Measurements from ENCODE around the gene RGS14.
"Not testable (repeated sequence)": the region's sequence is repeated elsewhere in the genome, so short reads cannot be mapped to it uniquely, and the experiment has no call there.

The RGS14 gene

DNA sequence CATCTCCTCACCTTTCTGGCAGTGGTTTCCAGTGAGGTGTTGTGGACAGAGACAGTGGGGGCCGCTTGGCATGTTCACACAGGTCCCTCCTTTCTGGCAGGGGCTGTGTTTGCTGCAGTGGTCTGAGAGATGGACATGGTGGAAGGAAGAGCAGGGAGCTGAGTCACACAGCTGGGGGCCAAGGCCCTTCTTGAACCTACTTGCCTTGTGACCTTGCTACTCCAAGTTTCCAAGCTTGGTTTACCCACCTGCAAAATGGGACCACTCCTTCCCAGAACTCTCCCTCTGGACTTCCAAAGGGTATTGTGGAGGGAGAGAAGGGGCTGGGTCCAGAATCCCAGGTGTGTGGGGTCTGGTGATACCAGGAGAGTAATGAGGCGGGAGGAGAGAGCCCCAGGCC lies 47.6 kb downstream of the RGS14 start:
- no peak for DNase-seq

GRCh38 chr5:177405805-177406204 lies 48.1 kb downstream of the RGS14 start:
- DNase-seq, result no peak

DNA sequence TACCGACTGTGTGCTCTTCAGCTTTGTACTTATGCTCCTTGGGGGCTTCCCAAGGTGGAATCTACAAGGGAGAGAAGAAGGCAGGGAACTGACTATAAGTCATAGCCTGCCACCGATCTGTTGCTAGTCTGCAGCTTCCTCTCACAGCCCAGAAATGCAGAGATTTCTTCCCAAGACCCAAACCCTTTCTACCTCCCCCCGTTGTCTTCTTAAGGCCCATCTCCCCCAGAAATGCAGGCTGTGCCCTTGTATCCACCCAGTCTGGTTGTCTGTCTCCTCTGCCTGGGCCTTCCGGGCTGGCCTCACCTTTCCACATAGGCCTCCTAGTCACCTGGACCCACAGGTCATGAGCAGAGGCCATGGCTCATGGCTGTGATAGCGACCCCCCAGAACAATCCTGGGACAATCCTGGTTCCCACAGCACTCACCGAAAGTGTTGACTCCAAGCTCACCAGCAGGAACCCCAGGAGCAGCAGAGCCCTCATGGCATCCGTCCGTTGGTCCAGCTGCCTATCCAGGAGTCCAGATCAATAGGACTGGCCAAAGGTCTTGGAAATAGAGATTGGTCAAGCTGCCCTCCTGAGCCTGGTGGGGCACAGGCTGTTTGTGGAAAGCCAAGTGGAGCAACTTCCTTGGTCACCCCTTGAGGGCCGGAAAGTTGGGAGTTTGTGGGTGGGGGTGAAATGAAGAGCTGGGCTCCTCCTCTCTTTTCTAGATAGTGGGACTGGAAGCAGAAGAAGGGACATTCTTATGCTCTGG lies 51.5 kb downstream of the RGS14 start, which contains the start of gene F12:
Gene F12, minus strand, starts transcription at position 522 of the 759 bp plus-strand sequence. Its CDS starts 37 bp downstream, at position 485.
- DNase-seq, result no peak

GRCh38 chr5:177410575-177410974 lies 52.9 kb downstream of the RGS14 start:
- DNase-seq, result no peak

- no peak for DNase-seq
These were observed 55.0 kb downstream of the RGS14 start for GRCh38 chr5:177412603-177413233.

GRCh38 chr5:177414481-177414880 lies 56.8 kb downstream of the RGS14 start:
- no peak for DNase-seq

GRCh38 chr5:177417081-177417480 lies 59.4 kb downstream of the RGS14 start:
- DNase-seq, result not testable (repeated sequence)

- DNase-seq, result no peak
These were observed 61.3 kb downstream of the RGS14 start for GRCh38 chr5:177419046-177419445.

- DNase-seq, result not testable (repeated sequence)
These were observed 62.7 kb downstream of the RGS14 start for GRCh38 chr5:177420472-177420871.

DNA sequence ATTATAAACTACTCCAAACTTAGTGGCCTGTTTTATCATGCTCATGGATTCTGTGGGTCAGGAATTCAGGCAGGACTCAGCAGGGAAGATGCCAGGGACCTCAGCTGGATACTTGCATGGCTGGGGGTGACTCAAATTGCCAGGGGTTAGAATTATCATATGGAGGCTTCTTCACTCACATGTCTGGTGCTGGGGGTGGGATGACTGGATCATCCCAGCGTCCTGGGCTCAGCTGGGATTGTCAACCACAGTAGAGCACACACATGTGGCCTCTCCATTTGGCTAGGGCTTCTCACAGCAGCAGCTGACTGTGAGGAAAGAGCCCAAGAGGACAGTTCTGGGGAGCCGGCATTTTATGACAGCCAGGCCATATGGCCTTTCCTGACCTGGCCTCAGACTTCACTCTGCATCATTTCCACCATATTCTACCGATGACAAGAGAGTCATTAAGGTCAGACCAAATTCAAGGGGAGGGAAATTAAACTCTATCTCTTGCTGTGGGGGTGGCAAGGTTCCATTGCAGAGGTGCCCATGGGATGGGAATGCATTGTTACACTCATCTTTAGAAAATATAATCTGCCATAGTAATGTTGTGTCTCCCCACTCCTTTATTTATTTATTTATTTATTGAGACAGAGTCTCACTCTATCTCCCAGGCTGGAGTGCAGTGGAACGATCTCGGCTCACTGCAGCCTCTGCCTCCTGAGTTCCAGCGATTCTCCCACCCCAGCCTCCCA lies 63.5 kb downstream of the RGS14 start:
- DNase-seq, result no peak

Measured in stimulated activated CD4-positive, alpha-beta T cell treated with anti-CD3 and anti-CD28 coated beads, Interleukin-12 subunit alpha, Interleukin-12 subunit beta, amount 100 ng/mL, for 4 hours (primary cell).